ENCODE data around the gene SCAPER.

DNA sequence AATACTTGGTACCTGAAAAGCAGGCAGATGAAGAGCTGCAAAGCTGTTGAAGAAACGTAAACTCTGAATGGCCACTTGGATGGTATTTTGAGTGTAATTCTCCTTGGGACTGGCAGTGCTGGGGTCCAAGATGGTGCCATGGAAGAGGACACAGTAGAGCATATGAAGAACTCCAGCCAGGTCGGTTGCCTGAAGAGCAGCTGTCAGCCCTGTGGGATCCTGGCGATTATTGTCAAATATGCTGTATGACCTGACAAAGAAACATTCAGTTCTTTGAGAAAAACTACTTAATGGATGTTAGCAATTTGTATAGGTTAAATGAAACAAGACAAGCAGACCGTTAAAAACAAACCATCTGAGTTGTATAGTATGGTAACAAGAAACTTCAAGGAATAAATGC is 523.8 kb downstream of the SCAPER start:
- TF ChIP-seq, protein P1, sequence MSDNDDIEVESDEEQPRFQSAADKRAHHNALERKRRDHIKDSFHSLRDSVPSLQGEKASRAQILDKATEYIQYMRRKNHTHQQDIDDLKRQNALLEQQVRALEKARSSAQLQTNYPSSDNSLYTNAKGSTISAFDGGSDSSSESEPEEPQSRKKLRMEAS (IDR thresholded peaks at IDR 0.05), result no peak
- TF ChIP-seq, protein P2, sequence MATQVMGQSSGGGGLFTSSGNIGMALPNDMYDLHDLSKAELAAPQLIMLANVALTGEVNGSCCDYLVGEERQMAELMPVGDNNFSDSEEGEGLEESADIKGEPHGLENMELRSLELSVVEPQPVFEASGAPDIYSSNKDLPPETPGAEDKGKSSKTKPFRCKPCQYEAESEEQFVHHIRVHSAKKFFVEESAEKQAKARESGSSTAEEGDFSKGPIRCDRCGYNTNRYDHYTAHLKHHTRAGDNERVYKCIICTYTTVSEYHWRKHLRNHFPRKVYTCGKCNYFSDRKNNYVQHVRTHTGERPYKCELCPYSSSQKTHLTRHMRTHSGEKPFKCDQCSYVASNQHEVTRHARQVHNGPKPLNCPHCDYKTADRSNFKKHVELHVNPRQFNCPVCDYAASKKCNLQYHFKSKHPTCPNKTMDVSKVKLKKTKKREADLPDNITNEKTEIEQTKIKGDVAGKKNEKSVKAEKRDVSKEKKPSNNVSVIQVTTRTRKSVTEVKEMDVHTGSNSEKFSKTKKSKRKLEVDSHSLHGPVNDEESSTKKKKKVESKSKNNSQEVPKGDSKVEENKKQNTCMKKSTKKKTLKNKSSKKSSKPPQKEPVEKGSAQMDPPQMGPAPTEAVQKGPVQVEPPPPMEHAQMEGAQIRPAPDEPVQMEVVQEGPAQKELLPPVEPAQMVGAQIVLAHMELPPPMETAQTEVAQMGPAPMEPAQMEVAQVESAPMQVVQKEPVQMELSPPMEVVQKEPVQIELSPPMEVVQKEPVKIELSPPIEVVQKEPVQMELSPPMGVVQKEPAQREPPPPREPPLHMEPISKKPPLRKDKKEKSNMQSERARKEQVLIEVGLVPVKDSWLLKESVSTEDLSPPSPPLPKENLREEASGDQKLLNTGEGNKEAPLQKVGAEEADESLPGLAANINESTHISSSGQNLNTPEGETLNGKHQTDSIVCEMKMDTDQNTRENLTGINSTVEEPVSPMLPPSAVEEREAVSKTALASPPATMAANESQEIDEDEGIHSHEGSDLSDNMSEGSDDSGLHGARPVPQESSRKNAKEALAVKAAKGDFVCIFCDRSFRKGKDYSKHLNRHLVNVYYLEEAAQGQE (IDR thresholded peaks at IDR 0.05), result no peak
- TF ChIP-seq, protein P3, sequence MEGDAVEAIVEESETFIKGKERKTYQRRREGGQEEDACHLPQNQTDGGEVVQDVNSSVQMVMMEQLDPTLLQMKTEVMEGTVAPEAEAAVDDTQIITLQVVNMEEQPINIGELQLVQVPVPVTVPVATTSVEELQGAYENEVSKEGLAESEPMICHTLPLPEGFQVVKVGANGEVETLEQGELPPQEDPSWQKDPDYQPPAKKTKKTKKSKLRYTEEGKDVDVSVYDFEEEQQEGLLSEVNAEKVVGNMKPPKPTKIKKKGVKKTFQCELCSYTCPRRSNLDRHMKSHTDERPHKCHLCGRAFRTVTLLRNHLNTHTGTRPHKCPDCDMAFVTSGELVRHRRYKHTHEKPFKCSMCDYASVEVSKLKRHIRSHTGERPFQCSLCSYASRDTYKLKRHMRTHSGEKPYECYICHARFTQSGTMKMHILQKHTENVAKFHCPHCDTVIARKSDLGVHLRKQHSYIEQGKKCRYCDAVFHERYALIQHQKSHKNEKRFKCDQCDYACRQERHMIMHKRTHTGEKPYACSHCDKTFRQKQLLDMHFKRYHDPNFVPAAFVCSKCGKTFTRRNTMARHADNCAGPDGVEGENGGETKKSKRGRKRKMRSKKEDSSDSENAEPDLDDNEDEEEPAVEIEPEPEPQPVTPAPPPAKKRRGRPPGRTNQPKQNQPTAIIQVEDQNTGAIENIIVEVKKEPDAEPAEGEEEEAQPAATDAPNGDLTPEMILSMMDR (IDR thresholded peaks at IDR 0.05), result no peak
- no peak for TF ChIP-seq RARB (CRISPR knock-in tag; IDR thresholded peaks at IDR 0.05)
- no peak for TF ChIP-seq POLR2A (IDR thresholded peaks at IDR 0.05; ENCODE audit: low read length)
- TF ChIP-seq EP300 (IDR thresholded peaks at IDR 0.05), result no peak
- TF ChIP-seq POLR2AphosphoS2 (conservative IDR thresholded peaks at IDR 0.05; ENCODE audit: low read length), result no peak
- no peak for TF ChIP-seq EHMT2 (IDR thresholded peaks at IDR 0.05; ENCODE audit: low read depth)
- no peak for TF ChIP-seq NR3C1 (IDR thresholded peaks at IDR 0.05)
- TF ChIP-seq ZFP36 (IDR thresholded peaks at IDR 0.05; ENCODE audit: borderline replicate concordance, partially characterized antibody), result no peak

Measured in A549 (cell line).